Stimulated activated CD4-positive, alpha-beta T cell treated with anti-CD3 and anti-CD28 coated beads, TNF-alpha, amount 100 ng/mL, for 1 hour (primary cell): Measurements from ENCODE around the gene DEFB114.

Experiments
- DNase-seq, 3 donors: peaks; one replicate each; pipeline ENCODE4 v3.0.0-alpha.2; 2020; ENCODE audit warnings: low read depth in 3 of 3, low spot score in 1 of 3

DEFB114 gene

GRCh38 chr6:49937017-49937416 lies 26.9 kb downstream of the DEFB114 start:
- DNase-seq: no peak

GRCh38 chr6:49935387-49935786 lies 28.6 kb downstream of the DEFB114 start:
- DNase-seq: no peak

GRCh38 chr6:49934770-49935169 lies 29.2 kb downstream of the DEFB114 start:
- no peak for DNase-seq

- DNase-seq: no peak
Observed at GRCh38 chr6:49933526-49933925, 30.4 kb downstream of the DEFB114 start.

- DNase-seq: no peak
Observed at GRCh38 chr6:49929340-49929739, 34.6 kb downstream of the DEFB114 start.

GRCh38 chr6:49923826-49924225 lies 40.1 kb downstream of the DEFB114 start:
- no peak for DNase-seq

GRCh38 chr6:49919935-49920644 lies 43.9 kb downstream of the DEFB114 start:
- DNase-seq: no peak

GRCh38 chr6:49919261-49919660 lies 44.7 kb downstream of the DEFB114 start:
- no peak for DNase-seq

GRCh38 chr6:49918787-49919186 lies 45.2 kb downstream of the DEFB114 start:
- DNase-seq: no peak

GRCh38 chr6:49915035-49915434 lies 48.9 kb downstream of the DEFB114 start:
- no peak for DNase-seq

GRCh38 chr6:49913636-49914375 lies 50.2 kb downstream of the DEFB114 start:
- no peak for DNase-seq

GRCh38 chr6:49912196-49912595 lies 51.8 kb downstream of the DEFB114 start:
- no peak for DNase-seq

GRCh38 chr6:49911252-49911651 lies 52.7 kb downstream of the DEFB114 start:
- no peak for DNase-seq
